DMS53 treated with DMSO at 0.1 percent for 48 hours (cell line): ENCODE measurements around the gene SLC24A4.

Experiments used
- DNase-seq: peaks from one replicate; lab custom pipeline; 2025; ENCODE audit not compliant: unreplicated experiment; lab: John Stamatoyannopoulos, UW

Gene SLC24A4

GRCh38 chr14:92431199-92431725 lies 108.3 kb downstream of the SLC24A4 start:
- no peak for DNase-seq

DNA sequence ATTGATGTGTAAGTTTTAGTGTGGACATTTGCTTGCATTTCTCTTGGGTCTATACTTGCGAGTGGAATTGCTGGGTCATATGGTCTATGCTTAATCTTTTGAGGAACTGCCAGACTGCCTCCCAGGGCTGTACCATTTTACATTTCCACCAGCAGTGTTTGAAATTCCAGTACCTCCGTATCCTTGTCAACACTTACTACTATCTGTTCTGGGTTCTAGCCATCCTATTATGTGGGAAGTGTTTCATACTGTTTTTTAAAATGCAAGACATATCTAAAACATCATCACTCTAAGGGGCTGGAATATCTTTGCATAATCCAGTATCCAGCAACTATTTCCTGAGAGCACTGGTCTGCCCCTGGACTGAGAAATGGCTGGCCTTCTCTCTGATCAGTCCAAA lies 110.4 kb downstream of the SLC24A4 start:
- DNase-seq, result no peak

DNA sequence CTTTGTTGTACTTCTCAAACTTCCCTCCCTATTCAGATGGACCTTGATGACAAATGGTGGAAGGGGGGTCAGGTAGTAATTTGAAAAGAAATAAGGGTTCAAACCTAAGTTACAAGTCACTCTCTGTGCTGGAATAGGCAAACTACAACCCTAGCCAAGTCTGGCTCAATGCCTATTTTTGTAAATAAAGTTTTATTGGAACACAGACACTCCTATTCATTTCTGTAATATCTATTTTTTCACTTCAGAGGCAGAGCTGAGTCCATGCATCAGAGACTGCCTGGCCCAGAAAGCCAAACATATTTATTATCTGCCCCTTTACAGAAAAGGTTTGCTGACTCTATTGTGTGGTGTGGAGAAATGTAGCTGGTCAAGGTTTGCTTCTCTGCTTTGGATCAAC lies 112.2 kb downstream of the SLC24A4 start:
- DNase-seq, result no peak

DNA sequence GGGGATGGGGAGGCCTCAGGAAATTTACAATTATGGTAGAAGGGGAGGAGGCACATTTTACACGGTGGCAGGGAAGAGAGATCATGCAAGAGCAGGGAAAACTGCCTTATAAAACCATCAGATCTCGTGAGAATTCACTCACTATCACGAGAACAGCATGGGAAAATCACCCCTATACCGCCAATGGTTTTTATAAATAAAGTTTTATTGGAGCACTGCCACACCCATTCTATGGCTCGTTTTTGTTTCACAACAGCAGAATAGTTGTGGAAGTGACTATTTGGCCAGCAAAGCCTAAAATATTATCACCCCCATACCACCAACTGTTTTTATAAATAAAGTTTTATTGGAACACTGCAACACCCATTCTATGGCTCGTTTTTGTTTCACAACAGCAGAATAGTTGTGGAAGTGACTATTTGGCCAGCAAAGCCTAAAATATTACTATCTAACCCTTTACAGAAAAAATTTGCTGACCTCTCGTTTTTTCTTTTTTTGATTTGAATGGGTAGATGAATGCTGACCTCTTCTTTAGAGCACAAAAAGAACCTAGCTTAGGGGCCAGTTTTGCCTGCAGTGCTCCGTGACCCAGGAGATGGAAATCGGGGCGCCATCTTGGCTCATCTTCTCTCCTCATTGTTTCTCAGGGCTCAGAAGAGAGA lies 113.3 kb downstream of the SLC24A4 start:
- no peak for DNase-seq

DNA sequence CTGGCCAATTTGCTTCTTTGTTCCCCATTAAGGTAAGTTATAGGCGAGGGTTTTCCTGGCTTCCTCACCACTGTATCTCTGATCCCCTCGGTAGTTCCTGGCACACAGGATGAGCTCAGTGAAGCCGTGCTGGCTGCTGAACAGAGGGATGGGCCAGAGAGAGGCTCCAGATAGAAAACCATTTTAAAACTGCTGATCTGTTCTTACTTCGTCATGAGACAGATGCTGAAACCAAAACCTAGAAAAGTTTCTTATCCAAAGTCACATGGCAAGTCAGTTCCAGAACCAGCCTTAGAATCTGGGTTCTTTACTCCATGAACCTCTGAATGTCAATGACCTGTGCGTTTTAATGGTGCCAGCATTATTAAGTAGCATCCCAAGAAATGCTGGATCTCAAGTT lies 114.3 kb downstream of the SLC24A4 start:
- no peak for DNase-seq

- no peak for DNase-seq
Observed at GRCh38 chr14:92437729-92438285, 114.8 kb downstream of the SLC24A4 start.

- no peak for DNase-seq
Observed at GRCh38 chr14:92439537-92440344, 116.8 kb downstream of the SLC24A4 start.

DNA sequence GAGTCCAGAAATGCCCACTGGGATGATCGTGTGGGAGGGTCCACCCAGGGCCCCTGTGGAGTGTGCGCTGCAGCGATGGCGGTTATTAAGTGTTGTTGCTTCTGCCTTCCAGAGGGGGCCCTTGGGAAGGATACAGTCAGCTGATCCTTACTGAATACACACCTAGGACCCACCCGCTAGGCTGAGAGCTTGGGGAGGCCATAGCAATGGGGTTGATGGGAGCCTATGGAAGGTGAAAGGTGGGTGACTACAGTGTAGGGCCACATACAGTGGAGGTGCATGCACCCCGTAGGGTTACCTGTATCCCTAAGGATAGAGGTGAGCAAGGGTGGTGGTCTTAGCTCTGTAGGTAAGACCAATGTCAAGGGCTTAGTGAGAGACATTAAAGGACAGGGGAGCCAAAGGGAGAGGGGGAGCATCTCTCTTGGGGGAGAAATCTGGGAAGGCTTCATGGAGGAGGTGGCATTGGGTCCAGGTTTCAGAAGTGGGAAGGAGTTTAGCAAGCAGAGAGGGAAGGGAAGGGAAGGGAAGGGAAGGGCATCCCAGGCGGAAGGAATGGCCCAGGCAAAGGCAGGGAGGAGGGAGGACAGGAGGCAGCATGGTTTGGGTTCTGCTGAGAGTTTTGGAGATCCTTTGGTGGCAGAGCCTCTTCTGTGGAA lies 117.5 kb downstream of the SLC24A4 start:
- DNase-seq, result no peak

- DNase-seq, result no peak
Observed at GRCh38 chr14:92441751-92442504, 119.0 kb downstream of the SLC24A4 start.

DNA sequence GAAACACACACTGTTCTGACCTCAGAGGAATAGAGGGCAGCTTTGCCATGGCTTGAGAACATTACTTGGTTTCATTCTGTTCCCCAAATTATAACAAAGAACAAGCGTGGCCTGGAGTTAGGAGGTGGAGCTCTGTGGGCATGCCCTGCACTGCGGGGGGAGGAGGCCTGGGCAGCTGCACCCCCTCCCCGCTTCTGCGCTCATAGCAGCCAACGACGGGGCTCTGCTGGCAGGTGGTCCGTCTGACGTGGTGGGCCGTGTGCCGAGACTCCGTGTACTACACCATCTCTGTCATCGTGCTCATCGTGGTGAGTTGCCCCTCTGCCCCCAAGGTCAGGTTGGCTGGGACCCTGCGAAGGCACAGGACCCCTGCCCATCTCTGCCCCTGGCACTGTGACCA lies 120.2 kb downstream of the SLC24A4 start:
- no peak for DNase-seq

DNA sequence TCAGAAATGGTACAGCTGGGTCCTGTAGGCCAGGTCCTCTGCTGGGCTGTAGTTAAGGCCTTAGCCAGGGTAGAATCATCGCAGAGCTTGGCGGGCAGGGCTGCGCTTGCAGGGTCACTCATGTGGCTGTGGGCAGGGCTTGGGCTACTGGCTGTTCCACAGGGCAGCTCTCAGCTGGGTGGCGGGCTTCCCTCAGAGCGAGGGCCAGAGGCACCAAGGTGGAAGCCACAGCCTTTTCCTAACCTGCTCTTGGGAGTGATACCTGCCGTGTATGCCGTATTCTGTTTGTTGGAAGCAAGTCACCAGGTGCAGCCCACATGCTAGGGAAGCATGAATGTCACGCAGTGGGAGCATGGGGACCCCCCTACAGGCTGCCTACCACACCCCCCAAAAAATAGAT lies 120.8 kb downstream of the SLC24A4 start:
- DNase-seq, result no peak

GRCh38 chr14:92446771-92447170 lies 123.8 kb downstream of the SLC24A4 start:
- DNase-seq, result no peak

DNA sequence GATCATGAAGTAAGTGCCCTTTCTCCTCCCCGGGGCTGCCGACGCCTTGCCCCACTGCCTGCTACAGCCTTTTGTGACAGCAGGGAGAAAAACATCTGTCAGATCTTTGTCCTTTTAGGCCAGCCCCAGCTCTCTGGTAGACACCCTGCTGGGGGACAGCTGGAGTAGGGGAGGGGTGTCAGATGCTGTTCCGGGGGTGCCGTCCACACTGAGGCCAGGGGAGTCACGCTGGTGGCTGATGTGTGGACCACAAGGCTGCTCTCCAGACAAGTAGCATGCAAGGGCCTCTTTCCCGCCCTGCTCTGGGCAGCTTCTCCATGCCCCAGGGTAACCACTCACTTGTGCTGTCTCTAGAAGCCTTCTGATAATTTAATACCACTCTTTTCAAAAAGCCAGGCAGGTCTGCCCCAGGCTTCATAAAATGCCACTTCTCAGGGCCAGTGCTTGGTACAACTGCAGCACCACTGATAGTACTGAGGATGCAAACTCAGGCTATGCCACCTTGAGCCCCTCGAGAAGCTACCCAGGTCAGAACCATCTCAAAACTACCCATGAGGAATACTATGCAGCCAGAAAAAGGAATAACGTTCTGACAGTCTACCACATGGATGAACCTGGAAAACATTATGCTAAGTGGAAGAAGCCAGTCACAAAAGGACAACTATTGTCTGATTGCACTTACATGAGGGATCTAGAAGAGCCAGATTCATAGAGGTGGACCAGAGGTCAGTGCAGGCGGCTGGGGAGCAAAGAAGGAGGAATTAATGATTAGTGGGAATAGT lies 124.6 kb downstream of the SLC24A4 start:
- no peak for DNase-seq

DNA sequence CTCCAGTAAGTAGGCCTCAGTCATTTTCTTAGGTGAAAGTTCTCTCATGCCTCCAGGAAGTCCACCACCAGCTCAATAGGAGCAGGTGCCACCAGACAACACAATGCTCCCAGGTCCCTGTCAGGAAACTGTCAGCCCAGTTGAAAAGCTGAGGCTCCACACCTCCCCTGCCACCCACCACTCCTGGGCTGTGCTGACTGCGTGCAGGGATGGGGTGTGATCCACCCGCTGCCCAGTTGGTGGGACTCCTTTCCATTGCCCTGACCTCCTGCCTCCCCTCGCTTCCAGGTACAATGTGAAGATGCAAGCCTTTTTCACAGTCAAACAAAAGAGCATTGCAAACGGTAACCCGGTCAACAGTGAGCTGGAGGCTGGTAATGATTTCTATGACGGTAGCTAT lies 125.8 kb downstream of the SLC24A4 start:
- no peak for DNase-seq

DNA sequence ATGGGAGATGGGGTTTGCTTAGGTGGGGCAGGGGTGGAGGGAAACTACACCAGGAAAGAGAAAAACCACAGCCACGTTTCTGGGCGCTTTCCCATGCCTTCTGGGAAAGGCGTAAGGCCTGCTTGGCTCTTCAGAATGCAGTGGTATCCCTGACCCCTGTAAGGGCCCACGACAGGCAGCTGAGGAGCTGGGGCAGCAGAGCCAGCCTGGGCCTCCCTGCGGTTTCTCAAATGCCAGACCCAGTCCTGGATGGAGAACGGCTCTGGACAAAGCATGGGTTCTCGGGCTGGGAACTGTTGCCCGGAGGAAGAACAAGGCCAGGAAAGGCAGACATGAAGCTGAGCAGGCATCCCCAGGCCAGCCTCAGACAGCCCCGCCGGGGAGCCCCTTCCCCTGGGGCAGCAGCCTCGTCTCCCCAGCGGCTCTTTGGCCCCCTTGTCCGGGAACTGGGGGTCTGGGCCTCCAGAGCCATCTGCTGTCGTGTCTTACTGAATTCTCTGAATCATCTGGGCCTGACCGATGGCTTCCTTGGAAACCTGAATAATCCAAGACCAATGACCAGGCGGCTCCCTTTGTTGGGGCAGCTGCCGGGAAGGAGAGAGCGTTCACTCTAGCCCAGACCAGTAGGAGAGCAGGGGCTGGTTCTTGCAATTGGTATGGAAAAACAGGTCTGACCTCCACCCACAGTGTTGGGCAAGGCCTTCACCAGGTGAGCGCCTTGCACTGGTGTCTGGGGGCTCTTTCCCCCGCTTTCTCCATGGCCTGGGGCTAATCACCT lies 126.6 kb downstream of the SLC24A4 start:
- DNase-seq, result no peak

DNA sequence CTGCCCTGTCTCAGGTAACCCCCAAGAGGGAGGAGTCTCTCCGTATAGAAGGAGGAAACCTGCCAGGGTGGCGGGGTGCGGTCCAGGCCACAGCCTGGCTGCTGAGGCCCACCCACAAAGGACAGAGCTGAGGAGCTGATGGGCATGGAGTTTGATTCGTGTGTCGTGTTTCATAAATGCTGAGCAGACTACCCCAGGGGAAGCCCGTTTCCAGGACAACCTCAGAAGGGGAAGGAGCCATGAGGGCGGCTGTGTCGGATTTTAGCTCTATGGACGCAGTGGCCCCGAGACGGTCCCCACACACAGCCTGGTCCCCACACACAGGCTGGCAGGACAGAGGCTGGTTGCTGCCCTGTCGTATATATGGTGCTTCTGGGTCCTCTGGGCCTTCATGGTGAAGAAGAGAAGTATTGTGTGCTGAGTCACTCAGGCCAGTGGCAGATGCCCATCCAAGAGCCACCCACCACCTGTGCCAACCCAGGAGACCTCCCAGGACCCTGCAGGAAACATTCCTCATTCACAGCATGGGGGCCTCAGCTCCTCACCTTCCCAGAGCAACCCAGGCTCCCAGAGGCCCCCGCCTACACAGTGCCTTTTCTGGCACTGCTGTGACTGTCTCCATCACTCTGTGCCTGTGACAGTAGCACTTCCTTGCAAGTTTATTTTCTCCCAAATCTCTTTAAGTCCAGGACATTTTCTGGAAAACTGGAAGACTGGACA lies 127.5 kb downstream of the SLC24A4 start:
- no peak for DNase-seq

GRCh38 chr14:92451245-92451644 lies 128.3 kb downstream of the SLC24A4 start:
- no peak for DNase-seq

DNA sequence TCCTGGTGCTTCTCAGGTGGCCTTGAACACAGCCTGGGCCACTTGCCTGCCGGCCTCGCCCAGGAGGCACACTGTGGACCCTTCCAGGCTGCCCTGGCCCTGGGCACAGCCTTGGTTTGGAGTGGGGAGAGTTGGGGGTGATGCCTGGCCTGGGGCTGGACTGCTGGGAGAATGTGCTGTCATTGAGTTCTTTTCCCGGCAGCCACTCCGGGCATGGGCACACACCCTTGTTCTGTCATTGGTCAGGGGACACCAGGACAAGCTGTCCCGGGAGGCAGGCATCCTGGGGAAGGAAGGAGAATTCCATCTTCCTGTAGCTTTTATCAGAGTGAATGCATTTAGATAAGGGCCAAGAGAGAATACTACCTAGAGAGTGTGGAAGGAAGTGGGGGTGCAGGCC lies 128.8 kb downstream of the SLC24A4 start:
- DNase-seq, result no peak

- DNase-seq, result no peak
Observed at GRCh38 chr14:92452471-92452870, 129.5 kb downstream of the SLC24A4 start.
